HL-60 (cell line): ENCODE data around the gene HIP1R.

ENCODE experiments used
- CTCF ChIP-seq: IDR thresholded peaks from one replicate; pipeline ENCODE4 v1.5.1; 2011; ENCODE audit warnings: low read length, control low read depth, inconsistent platforms; ENCODE audit not compliant: insufficient read depth
- POLR2AphosphoS5 ChIP-seq: IDR thresholded peaks from 2 replicates; pipeline ENCODE4 v1.6.1; 2012; ENCODE audit warnings: low read depth
- REST ChIP-seq: IDR thresholded peaks from 2 replicates; pipeline ENCODE4 v1.6.1; 2012; ENCODE audit warnings: low read depth; ENCODE audit not compliant: insufficient replicate concordance

- TF ChIP-seq CTCF (no peak), REST (no peak), POLR2AphosphoS5 (no peak)
Observed at GRCh38 chr12:122834104-122834920, 945 bp upstream of the HIP1R start.
